GM12875 (cell line): Measurements from ENCODE around the gene CCDC34.

Experiments used
- H3K4me3 ChIP-seq: one replicate; pipeline ENCODE4 v1.5.1; 2011; ENCODE audit warnings: low read depth, low read length, control low read depth
- CTCF ChIP-seq: IDR thresholded peaks from 2 replicates; pipeline ENCODE4 v1.5.1; 2011; ENCODE audit warnings: low read depth, mild to moderate bottlenecking, control low read depth, inconsistent platforms, low read length, moderate library complexity, borderline replicate concordance; ENCODE audit not compliant: insufficient read depth

CCDC34 gene

GRCh38 chr11:27291302-27291889 is 71.6 kb downstream of the CCDC34 start:
- H3K4me3 ChIP-seq = no peak overlapping the region
- no peak for TF ChIP-seq CTCF

GRCh38 chr11:27290261-27291050 is 72.6 kb downstream of the CCDC34 start:
- TF ChIP-seq CTCF = no peak

More at GRCh38 chr11:27290261-27291050, 72.6 kb downstream of the CCDC34 start:
- H3K4me3 ChIP-seq = no peak overlapping the region
